ENCODE data around the gene CAND1.

- TF ChIP-seq POLR2A (IDR thresholded peaks at IDR 0.05; ENCODE audit: low read depth, low read length) (no peak), PAX5 (IDR thresholded peaks at IDR 0.05; ENCODE audit: insufficient read depth, low read length, severe bottlenecking) (no peak), POLR2AphosphoS5 (IDR thresholded peaks at IDR 0.05; ENCODE audit: low read depth, low read length) (no peak), TAF1 (IDR thresholded peaks at IDR 0.05; ENCODE audit: low read depth, low read length) (no peak), SPI1 (IDR thresholded peaks at IDR 0.05; ENCODE audit: low read depth, low read length) (no peak), POU2F2 (IDR thresholded peaks at IDR 0.05; ENCODE audit: low read depth, low read length) (no peak)
Measured at GRCh38 chr12:67356380-67356774, 87.2 kb downstream of the CAND1 start.

Data from GM12891 (cell line).